Endothelial cell of umbilical vein (primary cell): ENCODE results near the gene SYTL1. TPM values are rescaled to one million over a fixed set of nuclear protein-coding genes. Genes with fewer than 3 reads are reported as not detected.

Experiments
- BruUV-seq: library from RNA; stranded (reverse); fragments of 400-500 nt; replicated peaks from 2 replicates; lab custom pipeline; 2021; lab: Mats Ljungman, UMichigan
- CTCF ChIA-PET: fragments of 300-600, 350-600 bp; sonication (Branson Sonifier 250); formaldehyde crosslinking; loops from one replicate; lab custom pipeline; 2021; ENCODE audit warnings: antibody characterized with exemption, inconsistent platforms; lab: Charles Lee
- POLR2A ChIA-PET: fragments of 300-600, 350-600 bp; sonication (Branson Sonifier 250); formaldehyde crosslinking; loops from one replicate; lab custom pipeline; 2021; ENCODE audit warnings: antibody characterized with exemption, inconsistent platforms; lab: Charles Lee
- DNase-seq: peaks from one replicate; pipeline ENCODE4 v3.0.0-alpha.2; 2011; ENCODE audit warnings: low read depth, low spot score
- FAIRE-seq: peaks from 2 replicates; lab custom pipeline; 2011; peaks lifted over from hg19 to GRCh38; lab: Jason Lieb, UNC
- H2AFZ ChIP-seq: 2 replicates; pipeline ENCODE4 v1.6.0; 2012; ENCODE audit warnings: low read depth, low read length, control low read depth, inconsistent platforms
- H3K27ac ChIP-seq: 2 replicates; pipeline ENCODE4 v1.5.1; 2011; ENCODE audit warnings: low read depth, mild to moderate bottlenecking, control low read depth, low read length, moderate library complexity; ENCODE audit not compliant: insufficient read depth
- H3K27me3 ChIP-seq, 2 experiments: 2 replicates each; pipeline versions ENCODE4 v1.6.0 to v1.6.1; 2011; ENCODE audit warnings: low read length in 2 of 2, mixed read lengths in 1 of 2; ENCODE audit not compliant: control insufficient read depth in 2 of 2, insufficient read depth in 2 of 2
- H3K36me3 ChIP-seq, 2 experiments: 2 replicates in 1 of 2; 3 replicates in 1 of 2; pipeline ENCODE4 v1.5.1; 2011; ENCODE audit warnings: low read length in 2 of 2, mild to moderate bottlenecking in 1 of 2, moderate library complexity in 1 of 2; ENCODE audit not compliant: control insufficient read depth in 2 of 2, insufficient read depth in 2 of 2; ENCODE audit errors: extremely low read depth in 1 of 2
- H3K4me1 ChIP-seq: 3 replicates; pipeline ENCODE4 v1.5.1; 2011; ENCODE audit warnings: mild to moderate bottlenecking, low read length; ENCODE audit not compliant: control insufficient read depth, insufficient read depth; ENCODE audit errors: extremely low read depth
- H3K4me2 ChIP-seq: 2 replicates; pipeline ENCODE4 v1.6.1; 2011; ENCODE audit warnings: low read length, control low read depth, mixed read lengths; ENCODE audit not compliant: insufficient read depth
- H3K4me3 ChIP-seq, 3 experiments: fragments of 200-600 bp in 1 of 3; sonication (generic), shearing (Covaris generic) in 1 of 3; replicated peaks in 1 of 3; 2 replicates each; pipeline ENCODE4 v1.5.1; 2011 to 2016; ENCODE audit warnings: control low read depth in 3 of 3, low read length in 3 of 3, mild to moderate bottlenecking in 2 of 3, inconsistent platforms in 1 of 3, low read depth in 1 of 3, moderate library complexity in 1 of 3; ENCODE audit not compliant: insufficient read depth in 1 of 3
- H3K79me2 ChIP-seq: 2 replicates; pipeline ENCODE4 v1.6.0; 2012; ENCODE audit warnings: low read length, inconsistent platforms; ENCODE audit not compliant: control insufficient read depth, insufficient read depth
- H3K9ac ChIP-seq: replicated peaks from 2 replicates; pipeline ENCODE3; 2011; ENCODE audit warnings: low read length, control low read depth; ENCODE audit not compliant: insufficient read depth; ENCODE audit errors: extremely low read depth
- H3K9me1 ChIP-seq: replicated peaks from 3 replicates; pipeline ENCODE4 v1.6.0; 2011; ENCODE audit warnings: mild to moderate bottlenecking, low read length; ENCODE audit not compliant: control insufficient read depth, insufficient read depth; ENCODE audit errors: extremely low read depth
- H3K9me3 ChIP-seq: replicated peaks from 2 replicates; pipeline ENCODE4 v1.5.1; 2012; ENCODE audit warnings: low read length, inconsistent platforms; ENCODE audit not compliant: control insufficient read depth, insufficient read depth
- H4K20me1 ChIP-seq: replicated peaks from 2 replicates; pipeline ENCODE3; 2011; ENCODE audit warnings: mild to moderate bottlenecking, low read length; ENCODE audit not compliant: control insufficient read depth, insufficient read depth; ENCODE audit errors: extremely low read depth
- EZH2 ChIP-seq: IDR thresholded peaks from 2 replicates; pipeline ENCODE4 v1.6.1; 2012; ENCODE audit warnings: borderline replicate concordance, low read depth, mild to moderate bottlenecking, moderate library complexity, low read length, inconsistent platforms; ENCODE audit not compliant: severe bottlenecking
- POLR2AphosphoS5 ChIP-seq: IDR thresholded peaks from 2 replicates; pipeline ENCODE4 v1.6.1; 2012; ENCODE audit warnings: low read depth, mild to moderate bottlenecking, control low read depth, low read length, moderate library complexity; ENCODE audit not compliant: insufficient read depth
- dilution Hi-C: fragments of 300-500 bp; cut with MboI; formaldehyde crosslinking; loops from one replicate; pipeline ENCODE4 v1.15.0; 2019; ENCODE audit warnings: low sequenced_read_pairs; ENCODE audit not compliant: extremely low pct_ligation_motif_present
- intact Hi-C: fragments of 100-400 bp; cut with micrococcal nuclease; formaldehyde crosslinking; loops from one replicate; pipeline ENCODE4 v1.10.0; 2022
- polyA plus RNA-seq, 4 experiments: library from polyadenylated mRNA; depleted of rRNA in 3 of 4; stranded (reverse) in 3 of 4; unstranded in 1 of 4; fragments of >200 nt; gene quantifications; 2 replicates each; pipeline versions ENCODE4 v1.2.1 to v1.2.3, GENCODE V29; 2011 to 2012; ENCODE audit warnings: missing spikeins in 1 of 4
- total RNA-seq: library from RNA; stranded (reverse); gene quantifications from 2 replicates; pipeline ENCODE4 v1.2.3, GENCODE V29; 2021
- TF ChIP-seq, protein P1 (sequence below), 2 donors: IDR thresholded peaks; 1 replicate in 1 of 2; 2 replicates in 1 of 2; pipeline ENCODE4 v1.5.1; 2011; ENCODE audit warnings: low read length in 2 of 2, mild to moderate bottlenecking in 2 of 2, moderate library complexity in 2 of 2, control low read depth in 1 of 2, inconsistent platforms in 1 of 2, low read depth in 1 of 2; ENCODE audit not compliant: insufficient read depth in 1 of 2; ENCODE audit errors: extremely low read depth in 1 of 2

Gene SYTL1
- total and polyA plus RNA-seq, 2 donors (not counting 3 experiments of a cell fraction or from before 2014, with no cell fraction given): 0.04 TPM; not detected in 1

- Histone ChIP-seq H3K27ac (peak within 1 kb of the TSS; percentile 85), H4K20me1 (no peaks in the 10 kb centered on the region), H2AFZ (peak within 1 kb of the TSS; percentile 94), H3K36me3 (peaks cover 0 to 2% of the 10 kb centered on the region in 2 experiments), H3K4me2 (peak within 1 kb of the TSS; percentile 92), H3K9me1 (no peaks in the 10 kb centered on the region), H3K9ac (peak within 1 kb of the TSS; percentile 83), H3K79me2 (no peaks in the 10 kb centered on the region), H3K4me1 (peaks cover 15% of the 10 kb centered on the region), H3K4me3 (peak within 1 kb of the TSS; percentile 62 to 81 (median 81)), H3K9me3 (no peaks in the 10 kb centered on the region), H3K27me3 (no peaks in the 10 kb centered on the region)
- dilution Hi-C loops: no loop called here
- DNase-seq (peak; percentile 55), FAIRE-seq (peak; percentile 90)
- intact Hi-C loops: loop anchor here (1.0 kb wide), 1 partner anchor 26 kb away; the partner anchor contains the start of gene GPR3
- TF ChIP-seq POLR2AphosphoS5: peak; percentile 12
- TF ChIP-seq EZH2: no peak
- TF ChIP-seq, protein P1, sequence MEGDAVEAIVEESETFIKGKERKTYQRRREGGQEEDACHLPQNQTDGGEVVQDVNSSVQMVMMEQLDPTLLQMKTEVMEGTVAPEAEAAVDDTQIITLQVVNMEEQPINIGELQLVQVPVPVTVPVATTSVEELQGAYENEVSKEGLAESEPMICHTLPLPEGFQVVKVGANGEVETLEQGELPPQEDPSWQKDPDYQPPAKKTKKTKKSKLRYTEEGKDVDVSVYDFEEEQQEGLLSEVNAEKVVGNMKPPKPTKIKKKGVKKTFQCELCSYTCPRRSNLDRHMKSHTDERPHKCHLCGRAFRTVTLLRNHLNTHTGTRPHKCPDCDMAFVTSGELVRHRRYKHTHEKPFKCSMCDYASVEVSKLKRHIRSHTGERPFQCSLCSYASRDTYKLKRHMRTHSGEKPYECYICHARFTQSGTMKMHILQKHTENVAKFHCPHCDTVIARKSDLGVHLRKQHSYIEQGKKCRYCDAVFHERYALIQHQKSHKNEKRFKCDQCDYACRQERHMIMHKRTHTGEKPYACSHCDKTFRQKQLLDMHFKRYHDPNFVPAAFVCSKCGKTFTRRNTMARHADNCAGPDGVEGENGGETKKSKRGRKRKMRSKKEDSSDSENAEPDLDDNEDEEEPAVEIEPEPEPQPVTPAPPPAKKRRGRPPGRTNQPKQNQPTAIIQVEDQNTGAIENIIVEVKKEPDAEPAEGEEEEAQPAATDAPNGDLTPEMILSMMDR (IDR thresholded peaks at IDR 0.05; ENCODE audit: extremely low read depth in 1 of 2, insufficient read depth in 1 of 2, low read depth in 1 of 2, low read length in 2 of 2): peak; percentile 50 to 55
- POLR2A ChIA-PET: interaction anchor here (0.8 to 1.7 kb wide), 3 partner anchors 25 to 237 kb away, joined by 3 to 5 read pairs (median 3); partner anchors contain the start of gene AHDC1
- BruUV-seq: no TSS peak
- CTCF ChIA-PET: interaction anchor here (0.7 to 6.8 kb wide), 26 partner anchors 8 to 303 kb away, joined by 3 to 57 read pairs (median 5); partner anchors contain the start of genes AHDC1, CD164L2, FCN3 and GPR3
Measured at GRCh38 chr1:27366411-27367159, 24.8 kb downstream of the SYTL1 start, which contains the start of gene MAP3K6. Gene MAP3K6 (minus strand): TSS chr1:27366961. CDS start chr1:27366597, 364 bp downstream.
